ENCODE measurements around the gene TPBGL.

Gene TPBGL

GRCh38 chr11:75240311-75241035, at the start of gene TPBGL:
Gene TPBGL, plus strand, starts transcription at chr11:75240774. Its CDS starts 276 bp downstream, at chr11:75241050.
- peak within 1 kb of the TSS; percentile 57; the same call in 1 of the 2 replicates for H3K4me3 ChIP-seq (ENCODE audit: low read length)

GRCh38 chr11:75191330-75191717, 49.2 kb upstream of the TPBGL start:
- H3K4me3 ChIP-seq (ENCODE audit: low read length) = no peak overlapping the region
- no peak for TF ChIP-seq ZNF274 (IDR thresholded peaks at IDR 0.05; ENCODE audit: low read depth, low read length)

More at GRCh38 chr11:75240311-75241035, at the start of gene TPBGL:
- no peak for TF ChIP-seq ZNF274 (IDR thresholded peaks at IDR 0.05; ENCODE audit: low read depth, low read length)

- no peak for TF ChIP-seq ZNF274 (IDR thresholded peaks at IDR 0.05; ENCODE audit: low read depth, low read length)
- H3K4me3 ChIP-seq (ENCODE audit: low read length) = no peak overlapping the region
Measured at GRCh38 chr11:75193271-75193670, 47.3 kb upstream of the TPBGL start.

GRCh38 chr11:75193711-75194110, 46.9 kb upstream of the TPBGL start:
- no peak for TF ChIP-seq ZNF274 (IDR thresholded peaks at IDR 0.05; ENCODE audit: low read depth, low read length)
- H3K4me3 ChIP-seq (ENCODE audit: low read length) = no peak overlapping the region

- H3K4me3 ChIP-seq (ENCODE audit: low read length) = no peak overlapping the region
- no peak for TF ChIP-seq ZNF274 (IDR thresholded peaks at IDR 0.05; ENCODE audit: low read depth, low read length)
Measured at GRCh38 chr11:75194147-75194546, 46.4 kb upstream of the TPBGL start.

- no peak for TF ChIP-seq ZNF274 (IDR thresholded peaks at IDR 0.05; ENCODE audit: low read depth, low read length)
- H3K4me3 ChIP-seq (ENCODE audit: low read length) = no peak overlapping the region
Measured at GRCh38 chr11:75195167-75195962, 45.2 kb upstream of the TPBGL start.

- TF ChIP-seq ZNF274 (IDR thresholded peaks at IDR 0.05; ENCODE audit: low read depth, low read length) = no peak
Measured at GRCh38 chr11:75196426-75196825, 44.1 kb upstream of the TPBGL start.

GRCh38 chr11:75197512-75198277, 42.9 kb upstream of the TPBGL start:
- TF ChIP-seq ZNF274 (IDR thresholded peaks at IDR 0.05; ENCODE audit: low read depth, low read length) = no peak
- H3K4me3 ChIP-seq (ENCODE audit: low read length) = no peak overlapping the region

More at GRCh38 chr11:75196426-75196825, 44.1 kb upstream of the TPBGL start:
- H3K4me3 ChIP-seq (ENCODE audit: low read length) = no peak overlapping the region

GRCh38 chr11:75198278-75198973, 42.1 kb upstream of the TPBGL start:
- H3K4me3 ChIP-seq (ENCODE audit: low read length) = no peak overlapping the region
- TF ChIP-seq ZNF274 (IDR thresholded peaks at IDR 0.05; ENCODE audit: low read depth, low read length) = no peak

- no peak for TF ChIP-seq ZNF274 (IDR thresholded peaks at IDR 0.05; ENCODE audit: low read depth, low read length)
- H3K4me3 ChIP-seq (ENCODE audit: low read length) = no peak overlapping the region
Measured at GRCh38 chr11:75199412-75199955, 41.1 kb upstream of the TPBGL start.

GRCh38 chr11:75200051-75200450, 40.5 kb upstream of the TPBGL start:
- no peak overlapping the region for H3K4me3 ChIP-seq (ENCODE audit: low read length)
- no peak for TF ChIP-seq ZNF274 (IDR thresholded peaks at IDR 0.05; ENCODE audit: low read depth, low read length)

GRCh38 chr11:75200531-75200930, 40.0 kb upstream of the TPBGL start:
- H3K4me3 ChIP-seq (ENCODE audit: low read length) = no peak overlapping the region
- TF ChIP-seq ZNF274 (IDR thresholded peaks at IDR 0.05; ENCODE audit: low read depth, low read length) = no peak

- no peak for TF ChIP-seq ZNF274 (IDR thresholded peaks at IDR 0.05; ENCODE audit: low read depth, low read length)
- no peak overlapping the region for H3K4me3 ChIP-seq (ENCODE audit: low read length)
Measured at GRCh38 chr11:75201771-75202170, 38.8 kb upstream of the TPBGL start.

All from GM08714 (cell line).